ENCODE data around the gene SLC35F3.

DNA sequence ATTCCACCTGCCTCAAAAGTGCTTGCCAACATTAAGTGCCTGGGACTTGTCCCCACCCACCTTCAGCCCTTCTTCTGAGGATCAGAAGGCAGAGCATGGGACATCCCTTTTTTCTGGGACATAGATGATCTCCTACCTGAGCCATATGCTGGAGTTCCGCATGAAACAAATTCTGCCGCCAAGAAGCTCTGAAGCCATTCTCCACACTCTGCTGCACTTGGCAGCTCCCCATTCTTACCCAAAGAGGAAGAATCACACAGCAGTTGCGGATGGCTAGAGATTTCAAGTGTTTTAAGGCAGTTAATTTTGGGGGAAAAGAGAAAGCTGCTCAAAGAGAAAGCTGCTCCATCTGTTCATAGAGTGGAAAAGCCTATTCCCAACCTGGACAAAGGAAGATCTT, 271.5 kb downstream of the SLC35F3 start:
- TF ChIP-seq, protein P1, sequence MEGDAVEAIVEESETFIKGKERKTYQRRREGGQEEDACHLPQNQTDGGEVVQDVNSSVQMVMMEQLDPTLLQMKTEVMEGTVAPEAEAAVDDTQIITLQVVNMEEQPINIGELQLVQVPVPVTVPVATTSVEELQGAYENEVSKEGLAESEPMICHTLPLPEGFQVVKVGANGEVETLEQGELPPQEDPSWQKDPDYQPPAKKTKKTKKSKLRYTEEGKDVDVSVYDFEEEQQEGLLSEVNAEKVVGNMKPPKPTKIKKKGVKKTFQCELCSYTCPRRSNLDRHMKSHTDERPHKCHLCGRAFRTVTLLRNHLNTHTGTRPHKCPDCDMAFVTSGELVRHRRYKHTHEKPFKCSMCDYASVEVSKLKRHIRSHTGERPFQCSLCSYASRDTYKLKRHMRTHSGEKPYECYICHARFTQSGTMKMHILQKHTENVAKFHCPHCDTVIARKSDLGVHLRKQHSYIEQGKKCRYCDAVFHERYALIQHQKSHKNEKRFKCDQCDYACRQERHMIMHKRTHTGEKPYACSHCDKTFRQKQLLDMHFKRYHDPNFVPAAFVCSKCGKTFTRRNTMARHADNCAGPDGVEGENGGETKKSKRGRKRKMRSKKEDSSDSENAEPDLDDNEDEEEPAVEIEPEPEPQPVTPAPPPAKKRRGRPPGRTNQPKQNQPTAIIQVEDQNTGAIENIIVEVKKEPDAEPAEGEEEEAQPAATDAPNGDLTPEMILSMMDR (IDR thresholded peaks at IDR 0.05; ENCODE audit: poor library complexity, severe bottlenecking): no peak
- no peak for TF ChIP-seq MXI1 (conservative IDR thresholded peaks at IDR 0.05; ENCODE audit: poor library complexity, severe bottlenecking)
- no peak for TF ChIP-seq RAD21 (conservative IDR thresholded peaks at IDR 0.05)
- no peak for TF ChIP-seq POLR2AphosphoS5 (IDR thresholded peaks at IDR 0.05)
- no peak for TF ChIP-seq EP300 (conservative IDR thresholded peaks at IDR 0.05; ENCODE audit: poor library complexity, severe bottlenecking)
- no peak for TF ChIP-seq EZH2 (IDR thresholded peaks at IDR 0.05; ENCODE audit: borderline replicate concordance, insufficient read depth, low read length, poor library complexity, severe bottlenecking)
- TF ChIP-seq, protein P2, sequence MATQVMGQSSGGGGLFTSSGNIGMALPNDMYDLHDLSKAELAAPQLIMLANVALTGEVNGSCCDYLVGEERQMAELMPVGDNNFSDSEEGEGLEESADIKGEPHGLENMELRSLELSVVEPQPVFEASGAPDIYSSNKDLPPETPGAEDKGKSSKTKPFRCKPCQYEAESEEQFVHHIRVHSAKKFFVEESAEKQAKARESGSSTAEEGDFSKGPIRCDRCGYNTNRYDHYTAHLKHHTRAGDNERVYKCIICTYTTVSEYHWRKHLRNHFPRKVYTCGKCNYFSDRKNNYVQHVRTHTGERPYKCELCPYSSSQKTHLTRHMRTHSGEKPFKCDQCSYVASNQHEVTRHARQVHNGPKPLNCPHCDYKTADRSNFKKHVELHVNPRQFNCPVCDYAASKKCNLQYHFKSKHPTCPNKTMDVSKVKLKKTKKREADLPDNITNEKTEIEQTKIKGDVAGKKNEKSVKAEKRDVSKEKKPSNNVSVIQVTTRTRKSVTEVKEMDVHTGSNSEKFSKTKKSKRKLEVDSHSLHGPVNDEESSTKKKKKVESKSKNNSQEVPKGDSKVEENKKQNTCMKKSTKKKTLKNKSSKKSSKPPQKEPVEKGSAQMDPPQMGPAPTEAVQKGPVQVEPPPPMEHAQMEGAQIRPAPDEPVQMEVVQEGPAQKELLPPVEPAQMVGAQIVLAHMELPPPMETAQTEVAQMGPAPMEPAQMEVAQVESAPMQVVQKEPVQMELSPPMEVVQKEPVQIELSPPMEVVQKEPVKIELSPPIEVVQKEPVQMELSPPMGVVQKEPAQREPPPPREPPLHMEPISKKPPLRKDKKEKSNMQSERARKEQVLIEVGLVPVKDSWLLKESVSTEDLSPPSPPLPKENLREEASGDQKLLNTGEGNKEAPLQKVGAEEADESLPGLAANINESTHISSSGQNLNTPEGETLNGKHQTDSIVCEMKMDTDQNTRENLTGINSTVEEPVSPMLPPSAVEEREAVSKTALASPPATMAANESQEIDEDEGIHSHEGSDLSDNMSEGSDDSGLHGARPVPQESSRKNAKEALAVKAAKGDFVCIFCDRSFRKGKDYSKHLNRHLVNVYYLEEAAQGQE (IDR thresholded peaks at IDR 0.05; ENCODE audit: borderline replicate concordance): no peak
- no peak for TF ChIP-seq TAF1 (IDR thresholded peaks at IDR 0.05; ENCODE audit: low read depth)
- TF ChIP-seq SMC3 (conservative IDR thresholded peaks at IDR 0.05; ENCODE audit: poor library complexity): no peak
